Activated naive CD4-positive, alpha-beta T cell (primary cell): Measurements from ENCODE around the gene IRAK3.
"Not testable (repeated sequence)": the region's sequence is repeated elsewhere in the genome, so short reads cannot be mapped to it uniquely, and the experiment has no call there.

Experiments
- DNase-seq, 4 experiments: peaks; one replicate each; lab custom pipeline; 2025; lab: John Stamatoyannopoulos, UW

The IRAK3 gene

GRCh38 chr12:66174391-66175325 lies 14.4 kb upstream of the IRAK3 start:
- not testable (repeated sequence) for DNase-seq

- no peak for DNase-seq
These were observed 12.7 kb upstream of the IRAK3 start for GRCh38 chr12:66176105-66176900.

DNA sequence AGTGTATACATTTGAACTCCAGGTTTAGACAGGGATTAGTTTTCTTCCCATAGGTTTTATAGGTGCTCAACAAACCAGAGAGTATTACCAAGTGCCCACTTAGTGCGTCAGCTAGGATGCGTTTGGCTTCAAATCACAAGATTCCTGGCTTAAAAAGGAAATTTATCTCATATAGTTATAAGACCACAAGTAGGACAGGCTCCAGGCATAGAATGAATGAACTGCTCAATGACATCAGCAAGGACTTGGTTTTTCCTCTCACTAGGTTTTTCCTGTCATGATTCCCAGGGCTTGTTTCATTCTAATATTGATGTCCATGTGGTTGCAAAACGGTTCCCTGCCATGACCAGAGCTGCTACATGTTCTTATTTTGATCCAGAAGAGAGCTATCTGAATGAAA lies 6.1 kb upstream of the IRAK3 start:
- DNase-seq, result no peak

DNA sequence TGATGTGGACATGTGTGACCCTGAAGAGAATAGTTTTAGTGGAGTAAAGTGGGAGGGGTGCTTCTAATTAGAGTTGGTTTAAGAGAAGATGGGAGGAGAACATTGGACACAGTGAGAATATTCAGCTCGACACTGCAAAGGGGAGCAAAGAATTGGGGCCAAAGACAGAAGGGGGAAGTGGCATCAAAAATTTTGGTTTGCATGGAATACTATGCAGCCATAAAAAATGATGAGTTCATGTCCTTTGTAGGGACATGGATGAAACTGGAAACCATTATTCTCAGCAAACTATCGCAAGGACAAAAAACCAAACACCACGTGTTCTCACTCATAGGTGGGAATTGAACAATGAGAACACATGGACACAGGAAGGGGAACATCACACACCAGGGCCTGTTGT lies 4.2 kb upstream of the IRAK3 start:
- not testable (repeated sequence) for DNase-seq

GRCh38 chr12:66187036-66187435 lies 2.0 kb upstream of the IRAK3 start:
- no peak for DNase-seq

GRCh38 chr12:66187821-66188220 lies 1.2 kb upstream of the IRAK3 start:
- no peak for DNase-seq

GRCh38 chr12:66189486-66189843 lies 451 bp downstream of the IRAK3 start:
- no peak for DNase-seq

GRCh38 chr12:66189889-66190288 lies 875 bp downstream of the IRAK3 start:
- no peak for DNase-seq

DNA sequence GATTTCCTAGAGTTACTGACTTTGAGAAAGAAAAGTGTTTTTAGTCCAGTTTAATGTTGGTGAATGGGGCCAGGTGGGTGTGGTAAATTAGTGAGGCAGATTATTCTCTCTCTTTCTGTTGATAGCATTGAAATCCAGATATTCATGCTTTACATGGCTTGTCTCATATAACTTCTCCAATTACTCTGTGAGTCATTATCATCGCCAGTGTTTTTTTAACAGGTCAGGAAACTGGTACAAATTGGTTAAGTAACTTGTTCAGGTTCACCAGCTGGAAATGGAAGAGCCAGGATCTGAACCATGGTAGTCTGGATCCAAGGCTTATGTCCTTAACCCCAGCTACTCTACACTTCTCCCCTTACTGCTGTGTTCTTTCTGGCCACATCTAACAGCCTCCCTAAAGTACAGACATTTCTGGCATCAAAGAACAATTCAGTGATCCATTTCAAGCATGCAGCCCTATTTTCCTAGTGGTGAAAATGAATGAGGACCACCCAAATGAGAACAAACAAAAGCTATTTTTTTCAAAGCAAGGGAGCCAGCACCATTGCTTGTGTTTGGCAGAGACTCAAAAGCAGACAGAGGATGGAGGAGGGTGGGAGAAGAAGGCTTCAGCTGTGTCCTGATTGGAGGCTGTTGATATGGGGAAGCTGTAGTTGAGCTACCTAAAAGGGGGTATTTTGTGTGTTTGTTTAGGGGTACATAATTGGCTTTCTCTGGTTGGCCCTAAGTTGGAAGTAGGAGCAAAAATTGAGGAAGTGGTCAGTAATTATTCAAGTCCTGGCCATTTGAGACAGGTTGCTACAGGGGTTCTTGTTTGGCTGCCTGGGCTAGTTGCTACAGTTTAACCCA lies 1.7 kb downstream of the IRAK3 start:
- no peak for DNase-seq

DNA sequence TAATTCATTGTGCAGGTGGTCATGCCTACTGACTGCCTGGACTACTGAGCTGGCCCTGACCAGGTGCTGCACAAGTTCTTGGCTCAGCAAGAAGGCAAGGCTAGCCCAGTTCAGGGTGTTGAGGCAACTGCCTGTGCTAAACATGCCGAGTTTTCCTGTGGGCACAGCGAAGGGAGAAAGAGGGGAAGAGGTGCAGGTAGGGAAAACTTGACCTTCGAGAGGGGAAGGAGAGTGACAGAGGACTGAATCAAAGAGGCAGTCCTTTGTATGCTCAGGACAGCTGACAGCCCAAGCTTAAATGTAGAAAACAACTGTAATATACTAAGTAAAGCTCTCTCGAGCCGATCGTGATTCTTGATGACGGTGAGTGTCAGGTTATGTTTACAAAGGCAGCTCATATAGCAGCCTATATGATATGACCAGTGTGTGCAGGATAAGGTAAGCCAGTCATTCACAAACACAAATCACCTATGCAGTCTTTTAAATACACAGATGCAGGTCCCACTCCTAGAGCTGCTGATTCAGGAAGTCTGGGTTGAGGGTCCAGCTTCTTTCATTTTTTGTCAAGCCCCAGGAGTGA lies 2.6 kb downstream of the IRAK3 start:
- DNase-seq, result no peak

GRCh38 chr12:66194122-66194521 lies 5.1 kb downstream of the IRAK3 start:
- DNase-seq, result no peak

DNA sequence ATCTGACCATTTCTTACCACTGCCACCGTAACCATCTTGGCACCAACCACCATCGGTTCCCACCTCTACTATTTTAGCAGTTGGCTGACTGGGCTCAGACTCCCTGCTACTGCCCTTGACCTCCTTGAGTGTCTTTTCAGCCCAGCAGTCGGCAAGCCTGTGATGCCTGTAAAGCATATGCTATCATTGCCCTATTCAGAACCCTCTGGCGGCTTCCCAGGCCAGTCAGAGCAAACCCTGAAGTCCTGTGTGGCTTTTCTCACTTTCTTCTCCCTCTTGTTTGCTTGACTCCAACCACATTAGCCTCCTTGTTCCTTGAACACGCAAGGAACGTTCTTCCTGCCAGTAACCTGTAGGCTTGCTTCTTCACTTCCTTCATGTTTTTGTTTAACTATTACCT lies 6.2 kb downstream of the IRAK3 start:
- DNase-seq, result no peak

DNA sequence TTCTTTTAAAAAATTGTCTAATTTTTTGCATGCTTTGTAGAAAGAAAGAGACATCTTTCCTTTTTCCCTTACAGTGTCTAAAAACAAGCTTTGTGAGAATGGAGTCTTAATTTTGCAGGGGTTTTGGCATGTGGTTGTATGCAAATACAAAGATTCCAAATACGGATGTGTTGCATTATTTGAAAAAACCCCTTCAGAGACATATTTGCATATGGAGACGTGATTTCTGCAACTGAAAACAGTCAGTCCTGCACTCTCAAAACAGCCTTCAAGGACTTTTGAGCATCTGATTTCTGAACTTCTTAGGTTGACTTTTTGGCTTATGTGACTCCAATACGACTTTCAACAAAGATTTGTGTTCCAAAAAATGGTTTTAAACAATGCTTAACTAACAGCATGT lies 7.8 kb downstream of the IRAK3 start:
- DNase-seq, result no peak

GRCh38 chr12:66197495-66197921 lies 8.5 kb downstream of the IRAK3 start:
- DNase-seq, result no peak

DNA sequence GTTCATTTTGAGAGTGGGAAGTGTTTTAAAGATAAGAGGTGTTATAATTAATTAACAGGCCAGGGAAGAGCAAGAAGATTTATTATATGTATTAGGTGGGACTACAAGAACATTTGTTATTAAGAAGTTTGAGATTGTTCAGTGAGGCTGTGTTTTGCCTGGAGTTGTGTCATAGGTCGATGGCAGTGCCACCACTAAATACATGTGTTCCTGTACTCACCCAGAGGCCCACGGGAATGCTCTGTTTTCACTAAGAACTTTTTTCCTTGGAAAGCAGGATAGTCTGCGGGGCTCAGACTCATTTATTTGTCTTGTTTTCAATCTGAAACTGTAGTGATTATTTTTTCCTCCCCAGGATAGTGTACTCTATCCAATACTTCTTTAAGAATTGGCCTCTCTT lies 10.1 kb downstream of the IRAK3 start:
- DNase-seq, result no peak

- no peak for DNase-seq
These were observed 11.0 kb downstream of the IRAK3 start for GRCh38 chr12:66199831-66200509.

- DNase-seq, result no peak
These were observed 14.8 kb downstream of the IRAK3 start for GRCh38 chr12:66203820-66204219.

GRCh38 chr12:66206141-66206540 lies 17.1 kb downstream of the IRAK3 start:
- no peak for DNase-seq

GRCh38 chr12:66210840-66211239 lies 21.8 kb downstream of the IRAK3 start:
- no peak for DNase-seq

DNA sequence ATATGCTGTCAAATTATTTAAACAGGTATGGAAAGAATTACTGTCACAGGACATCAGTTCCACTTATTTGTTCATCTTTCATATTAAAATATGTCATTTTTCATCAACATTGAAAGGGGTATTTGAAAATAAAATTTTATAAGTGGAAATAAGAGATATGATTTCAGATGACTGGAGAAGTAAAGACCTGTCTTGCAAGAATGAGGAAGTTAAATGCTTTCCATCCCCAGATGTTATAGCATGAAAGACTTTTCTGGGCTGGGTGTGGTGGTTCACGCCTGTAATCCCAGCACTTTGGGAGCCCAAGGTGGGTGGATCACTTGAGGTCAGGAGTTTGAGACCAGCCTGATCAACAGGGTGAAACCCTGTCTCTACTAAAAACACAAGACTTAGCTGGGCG lies 22.6 kb downstream of the IRAK3 start:
- DNase-seq, result not testable (repeated sequence)

DNA sequence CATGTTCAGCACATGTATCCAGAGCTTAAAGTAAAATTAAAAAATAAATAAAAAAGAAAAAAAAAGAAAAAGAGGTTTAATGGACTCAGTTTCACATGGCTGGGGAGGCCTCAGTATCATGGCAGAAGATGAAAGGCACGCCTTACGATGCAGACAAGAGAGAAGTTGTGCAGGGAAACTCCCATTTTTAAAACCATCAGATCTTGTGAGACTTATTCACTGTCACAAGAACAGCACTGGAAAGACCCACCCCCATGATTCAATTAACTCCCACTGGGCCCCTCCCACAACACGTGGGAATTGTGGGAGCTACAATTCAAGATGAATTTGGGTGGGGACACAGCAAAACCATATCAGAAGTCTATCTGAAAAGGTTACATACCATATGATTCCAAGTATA lies 24.0 kb downstream of the IRAK3 start:
- DNase-seq, result not testable (repeated sequence)
